ENCODE data around the gene EMILIN1. TPM values are rescaled to one million over a fixed set of nuclear protein-coding genes. Genes with fewer than 3 reads are reported as not detected.

EMILIN1 gene
- total and polyA plus RNA-seq, 10 of the 15 experiments (the other 5 are each of a cell fraction or from before 2014, with no cell fraction given): 0.01 to 2.3 (median 1.2) TPM; not detected in 2

DNA sequence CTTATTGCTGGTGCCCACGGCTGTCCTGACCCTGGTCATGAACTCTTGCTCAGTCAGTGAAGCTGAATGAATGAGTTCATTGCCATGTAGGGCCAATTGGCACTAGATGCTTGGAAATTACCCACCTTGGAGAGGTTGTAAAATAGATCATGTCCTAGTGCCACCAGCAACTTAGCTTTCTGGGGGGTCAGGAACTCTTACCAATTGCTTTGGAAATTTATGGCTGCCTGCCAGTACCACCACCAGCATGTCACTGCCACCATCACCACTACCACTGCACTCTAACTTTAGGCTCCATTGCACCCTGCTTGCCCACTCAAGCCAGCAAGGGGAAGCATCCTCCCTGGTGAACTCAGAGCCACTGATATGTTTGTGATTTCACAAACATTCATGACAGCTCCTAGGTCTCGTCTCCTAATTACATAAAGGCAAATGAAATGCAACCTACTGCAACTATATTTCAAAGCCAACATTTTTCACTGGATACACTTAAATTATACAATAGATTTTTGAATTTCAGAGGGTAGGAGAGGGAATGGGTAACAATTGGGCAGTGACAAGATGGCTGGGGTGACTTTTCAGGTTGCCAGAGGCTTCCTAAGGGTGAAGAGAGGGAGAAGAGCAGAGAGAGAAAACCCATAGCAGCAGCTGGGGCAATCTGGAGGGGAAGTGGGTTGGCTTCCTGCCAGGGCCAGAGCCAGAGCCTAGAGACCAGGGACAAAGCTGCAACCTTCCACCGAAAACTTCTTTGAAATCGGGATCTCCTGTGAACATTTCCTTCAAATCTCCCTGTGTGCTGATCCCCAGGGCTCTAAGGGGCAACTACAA is 3.5 kb upstream of the EMILIN1 start:
- TF ChIP-seq IKZF1 (conservative IDR thresholded peaks at IDR 0.05) (peak; percentile 32; the same call in 1 of the 2 replicates), RELB (IDR thresholded peaks at IDR 0.05; ENCODE audit: low read depth) (0 out of 2 replicates have a peak, but pooled peaks have one; percentile 11), EED (IDR thresholded peaks at IDR 0.05; ENCODE audit: low read depth) (0 out of 2 replicates have a peak, but pooled peaks have one; percentile 32), MLLT1 (IDR thresholded peaks at IDR 0.05) (no peak), TCF3 (IDR thresholded peaks at IDR 0.05; ENCODE audit: borderline replicate concordance, insufficient read depth, low read depth, low read length) (peak; percentile 86), RUNX3 (IDR thresholded peaks at IDR 0.05; ENCODE audit: low read length) (peak; percentile 45; the same call in 1 of the 2 replicates), SMAD1 (IDR thresholded peaks at IDR 0.05; ENCODE audit: low read depth, partially characterized antibody) (peak; percentile 50), SPI1 (IDR thresholded peaks at IDR 0.05; ENCODE audit: borderline replicate concordance, insufficient read depth, low read depth, low read length) (peak; percentile 20; the same call in 1 of the 2 replicates), TCF12 (IDR thresholded peaks at IDR 0.05; ENCODE audit: low read depth, low read length) (peak; percentile 88), GABPA (IDR thresholded peaks at IDR 0.05; ENCODE audit: low read depth) (no peak), NBN (IDR thresholded peaks at IDR 0.05) (no peak)
- ChIA-PET RAD21 (ENCODE audit: unreplicated experiment) (interaction anchor here (0.7 to 1.5 kb wide), 4 partner anchors 11 to 24 kb away, joined by 3 to 8 read pairs (median 4); partner anchors contain the start of genes AGBL5 and KHK), SMC1A (ENCODE audit: uncharacterized antibody, unreplicated experiment) (interaction anchor here (0.8 to 5.4 kb wide), 4 partner anchors 10 to 33 kb away, joined by 3 to 33 read pairs (median 4); partner anchors contain the start of gene AGBL5), POLR2A (interaction anchor here (12.2 kb wide), 1 partner anchor 22 kb away, joined by 139 read pairs; the partner anchor contains the start of gene AGBL5), CTCF (interaction anchor here (1.0 to 4.0 kb wide), 5 partner anchors 7 to 24 kb away, joined by 4 to 36 read pairs (median 12); partner anchors contain the start of genes AGBL5 and KHK)
- no peak for ATAC-seq
- Histone ChIP-seq H3K27me3 (replicated peaks in 1 of 2; ENCODE audit: control insufficient read depth in 2 of 2, insufficient read depth in 2 of 2, low read length in 1 of 2) (no peaks in the 10 kb centered on the region), H3K79me2 (ENCODE audit: control insufficient read depth, insufficient read depth, low read length) (peaks cover 16% of the 10 kb centered on the region), H3K4me2 (ENCODE audit: control insufficient read depth, insufficient read depth) (peak overlapping the region; percentile 61), H3K9me3 (replicated peaks; ENCODE audit: control insufficient read depth, insufficient read depth, low read length) (no peaks in the 10 kb centered on the region), H3K4me3 (peak overlapping the region; percentile 31), H3K27ac (ENCODE audit: control insufficient read depth, insufficient read depth) (peak overlapping the region; percentile 74), H3K36me3 (ENCODE audit: control insufficient read depth in 2 of 2, insufficient read depth in 2 of 2, low read length in 1 of 2) (peaks cover 0 to 2% of the 10 kb centered on the region in 2 experiments; a peak in 1 of 4 replicates), H3K9ac (ENCODE audit: control insufficient read depth, insufficient read depth, low read length) (no peak overlapping the region), H3K4me1 (ENCODE audit: control insufficient read depth, insufficient read depth, low read length) (peaks cover 41% of the 10 kb centered on the region), H4K20me1 (ENCODE audit: control insufficient read depth, insufficient read depth) (no peaks in the 10 kb centered on the region), H2AFZ (ENCODE audit: control insufficient read depth, low read depth, low read length) (peak overlapping the region; percentile 49)
- FAIRE-seq: no peak
- peak; percentile 46 for DNase-seq (ENCODE audit: low read depth, low spot score)
- intact Hi-C loops (cut with micrococcal nuclease; ENCODE audit: unreplicated experiment): no loop called here
- 18% methylated on average over 4 of the region's 4 CpGs for WGBS (ENCODE audit: insufficient coverage, insufficient replicate concordance, low lambda C conversion rate, missing lambda C conversion rate)
- in situ Hi-C loops (cut with MboI): no loop called here
- no TSS peak for BruUV-seq (replicated peaks)

Measured in GM12878 (cell line).